Superior temporal gyrus (tissue), 1 donor: ENCODE data around the gene ARID4B.

Experiments
- DNase-seq: peaks from one replicate; pipeline ENCODE4 v3.0.0-alpha.2; 2016; ENCODE audit errors: extremely low spot score

Gene ARID4B

DNA sequence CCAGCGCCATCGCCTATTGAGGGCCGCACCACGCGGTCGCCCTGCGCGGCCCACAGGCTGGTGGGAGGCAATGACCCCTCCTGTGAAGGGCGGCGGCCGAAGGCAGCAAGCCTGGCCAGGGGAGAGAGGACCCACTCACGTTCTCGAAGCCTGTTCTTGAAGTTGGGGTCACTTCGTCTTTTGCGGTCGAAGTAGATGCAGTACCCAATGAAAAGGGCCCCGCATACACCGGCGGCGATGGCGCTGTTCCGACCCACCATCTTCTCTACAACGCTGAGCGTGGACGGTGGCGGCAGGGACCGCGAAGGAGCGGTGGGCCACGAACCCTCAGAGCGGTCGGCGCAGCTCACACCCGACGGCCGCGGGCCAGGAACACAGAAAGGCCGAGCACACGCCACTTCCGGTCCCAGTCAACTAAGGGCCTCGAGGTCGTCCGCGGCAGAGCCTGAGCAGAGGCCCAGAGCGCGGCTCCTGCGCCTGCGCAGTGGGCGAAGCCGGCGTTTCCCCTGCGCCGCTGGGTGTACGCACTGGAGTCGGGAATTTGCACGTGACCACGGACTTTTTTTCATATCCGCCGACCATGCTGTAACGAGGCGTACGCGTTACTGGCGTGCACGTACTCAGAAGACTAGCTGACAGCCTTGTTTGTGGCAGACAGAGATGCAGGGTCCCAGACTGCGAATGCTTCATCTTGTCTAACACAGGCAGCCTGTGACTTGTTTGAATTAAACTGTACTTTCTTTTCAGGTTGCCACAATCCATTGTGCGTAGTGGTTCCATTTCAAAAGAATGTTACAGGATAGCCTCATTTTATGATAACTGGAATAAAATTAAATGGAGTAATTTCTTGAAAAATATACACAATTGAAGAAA, 199.3 kb downstream of the ARID4B start, which contains the start of gene TOMM20:
Gene TOMM20 (minus strand): TSS at position 382 of the 873 bp plus-strand sequence. CDS start 122 bp downstream, at position 260.
- DNase-seq: peak; percentile 98

DNA sequence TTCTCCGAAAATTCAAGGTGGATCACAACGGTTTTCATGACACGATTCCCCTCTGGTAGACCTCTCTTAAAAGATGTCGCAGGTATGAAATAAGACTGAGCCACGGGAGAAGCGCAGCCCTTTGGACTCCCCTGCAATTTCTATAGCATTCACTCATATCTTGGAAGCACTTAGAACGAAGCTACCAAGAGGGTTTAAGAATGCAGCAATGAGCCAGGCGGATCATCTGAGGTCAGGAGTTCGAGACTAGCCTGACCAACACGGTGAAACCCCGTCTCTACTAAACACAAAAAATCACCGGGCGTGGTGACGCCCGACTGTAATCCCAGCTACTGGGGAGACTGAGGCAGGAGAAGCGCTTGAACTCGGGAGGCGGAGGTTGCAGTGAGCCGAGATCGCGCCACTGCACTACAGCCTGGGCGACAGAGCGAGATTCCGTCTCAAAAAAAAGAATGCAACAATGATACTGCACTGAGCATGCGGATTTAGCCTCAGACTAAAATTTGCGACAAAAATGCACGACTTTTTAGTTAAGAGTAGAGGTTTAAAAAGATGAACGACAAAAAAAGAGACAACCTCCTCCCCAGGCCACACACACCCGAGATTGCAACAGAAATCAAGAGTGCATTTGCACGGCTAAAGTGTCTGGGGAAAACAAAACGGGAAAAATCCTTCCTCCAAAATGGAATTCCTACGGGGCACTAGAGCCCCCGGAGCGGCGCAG, 200.1 kb downstream of the ARID4B start:
- peak; percentile 23 for DNase-seq

GRCh38 chr1:235127203-235127602, 200.8 kb downstream of the ARID4B start:
- no peak for DNase-seq

GRCh38 chr1:235124665-235125064, 203.3 kb downstream of the ARID4B start:
- DNase-seq: no peak

DNA sequence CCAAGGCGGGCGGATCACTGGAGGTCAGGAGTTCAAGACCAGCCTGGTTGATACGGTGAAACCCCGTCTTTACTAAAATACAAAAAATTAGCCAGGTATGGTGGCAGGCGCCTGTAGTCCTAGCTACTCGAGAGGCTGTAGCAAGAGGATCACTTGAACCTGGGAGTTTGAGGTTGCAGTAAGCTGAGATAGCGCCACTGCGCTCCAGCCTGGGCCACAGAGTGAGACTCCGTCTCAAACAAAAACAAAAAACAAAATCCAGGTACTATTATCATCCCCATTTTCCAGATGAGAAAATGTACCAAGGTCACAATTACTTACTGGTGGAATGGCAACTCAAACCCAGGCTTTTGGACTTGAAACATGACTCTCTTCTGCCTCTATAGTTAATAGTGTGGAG, 203.9 kb downstream of the ARID4B start:
- no peak for DNase-seq

DNA sequence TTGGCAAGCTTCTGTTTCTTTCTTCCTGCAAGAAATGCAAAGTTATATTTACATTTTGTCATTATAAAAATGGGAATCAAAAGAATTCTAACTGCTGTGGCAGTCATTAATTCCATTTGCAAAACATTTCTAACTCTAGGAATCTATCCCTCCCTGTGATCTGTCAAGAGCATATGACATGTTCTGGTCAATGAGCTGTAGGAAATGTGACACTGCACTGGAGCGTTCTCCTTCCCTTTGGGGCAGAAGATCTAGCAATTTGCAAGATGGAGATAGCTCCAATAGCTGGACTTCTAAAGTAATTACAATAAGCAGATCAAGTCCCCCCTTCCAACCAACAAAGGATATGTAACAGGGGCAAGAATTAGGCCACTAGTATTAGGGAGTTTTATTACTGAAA, 205.6 kb downstream of the ARID4B start:
- DNase-seq: no peak
